OCI-LY7 (cell line): ENCODE results near the gene GSG1L. TPM values are rescaled to one million over a fixed set of nuclear protein-coding genes. Genes with fewer than 3 reads are reported as not detected.

Experiments
- BruUV-seq: library from RNA; stranded (reverse); fragments of 400-500 nt; replicated peaks from 2 replicates; lab custom pipeline; 2021; lab: Mats Ljungman, UMichigan
- CTCF ChIA-PET: fragments of 300-600 bp; sonication (Branson Sonifier 250); formaldehyde crosslinking; loops from one replicate; lab custom pipeline; 2022; ENCODE audit warnings: antibody characterized with exemption; ENCODE audit not compliant: unreplicated experiment; lab: Charles Lee
- POLR2A ChIA-PET: fragments of 300-600 bp; sonication (Branson Sonifier 250); formaldehyde crosslinking; loops from one replicate; lab custom pipeline; 2022; ENCODE audit warnings: antibody characterized with exemption; lab: Charles Lee
- DNase-seq: peaks from one replicate; pipeline ENCODE4 v3.0.0-alpha.2; 2015; ENCODE audit warnings: low spot score
- H2AFZ ChIP-seq: fragments of 200-600 bp; sonication (generic), shearing (Covaris generic); 2 replicates; pipeline ENCODE4 v1.6.1; 2014; ENCODE audit warnings: mild to moderate bottlenecking, antibody characterized with exemption, low read length, moderate library complexity
- H3K27ac ChIP-seq: fragments of 200-600 bp; sonication (generic); 2 replicates; pipeline ENCODE4 v1.5.1; 2014; ENCODE audit warnings: mixed run types, low read depth, mild to moderate bottlenecking, moderate library complexity, low read length, inconsistent platforms; ENCODE audit not compliant: poor library complexity, severe bottlenecking
- H3K36me3 ChIP-seq: fragments of 200-600 bp; sonication (generic); 2 replicates; pipeline ENCODE4 v1.6.1; 2014; ENCODE audit warnings: mild to moderate bottlenecking, antibody characterized with exemption, low read length, moderate library complexity, mixed read lengths; ENCODE audit not compliant: insufficient read depth
- H3K4me1 ChIP-seq: fragments of 200-600 bp; sonication (generic); 2 replicates; pipeline ENCODE4 v1.5.1; 2014; ENCODE audit warnings: mild to moderate bottlenecking, low read length; ENCODE audit not compliant: insufficient read depth, poor library complexity, severe bottlenecking
- H3K4me2 ChIP-seq: fragments of 200-600 bp; sonication (generic); 2 replicates; pipeline ENCODE4 v1.6.1; 2014; ENCODE audit warnings: mild to moderate bottlenecking, low read length
- H3K4me3 ChIP-seq: fragments of 200-600 bp; sonication (generic); 2 replicates; pipeline ENCODE4 v1.5.1; 2014; ENCODE audit warnings: mild to moderate bottlenecking, low read depth, low read length; ENCODE audit not compliant: poor library complexity, severe bottlenecking
- H3K79me2 ChIP-seq: fragments of 200-600 bp; sonication (generic); 2 replicates; pipeline ENCODE4 v1.6.1; 2016; ENCODE audit warnings: low read depth, mild to moderate bottlenecking, low read length, moderate library complexity, mixed read lengths; ENCODE audit not compliant: insufficient read depth
- H3K9me2 ChIP-seq: fragments of 200-600 bp; sonication (generic); 2 replicates; pipeline ENCODE4 v1.6.1; 2016; ENCODE audit warnings: mild to moderate bottlenecking, low read length, mixed read lengths; ENCODE audit not compliant: insufficient read depth
- H3K9me3 ChIP-seq: fragments of 200-600 bp; sonication (generic); 2 replicates; pipeline ENCODE4 v1.6.1; 2014; ENCODE audit warnings: mild to moderate bottlenecking, mixed run types, low read length, mixed read lengths
- H4K20me1 ChIP-seq: fragments of 200-600 bp; sonication (generic); 2 replicates; pipeline ENCODE4 v1.6.1; 2014; ENCODE audit warnings: mild to moderate bottlenecking, antibody characterized with exemption, low read length, moderate library complexity, mixed read lengths; ENCODE audit not compliant: insufficient read depth
- EZH2phosphoT487 ChIP-seq: fragments of 200-600 bp; sonication (generic); IDR thresholded peaks from 2 replicates; pipeline ENCODE4 v1.6.1; 2018; ENCODE audit warnings: low read depth, borderline replicate concordance, mild to moderate bottlenecking, mixed run types, antibody characterized with exemption, low read length, moderate library complexity, mixed read lengths
- intact Hi-C: fragments of 100-400 bp; cut with micrococcal nuclease; formaldehyde crosslinking; loops from one replicate; pipeline ENCODE4 v1.10.0; 2022; ENCODE audit not compliant: unreplicated experiment
- total RNA-seq, 2 experiments: library from RNA; depleted of rRNA in 1 of 2; stranded (reverse); fragments of >200 nt in 1 of 2; shearing (Covaris generic) in 1 of 2; gene quantifications; 2 replicates each; pipeline ENCODE4 v1.2.3, GENCODE V29; 2014 to 2022
- TF ChIP-seq, protein P1 (sequence below): fragments of 200-600 bp; sonication (generic); conservative IDR thresholded peaks from 2 replicates; pipeline ENCODE4 v1.5.1; 2014; ENCODE audit warnings: mild to moderate bottlenecking, antibody characterized with exemption, low read length, moderate library complexity, mixed read lengths

Gene GSG1L
- total RNA-seq, 2 experiments from 2014 or later, result not detected

GRCh38 chr16:28107232-28107631 is 43.7 kb upstream of the GSG1L start:
- BruUV-seq, result no TSS peak
- Histone ChIP-seq H3K9me3 (no peaks in the 10 kb centered on the region), H3K4me2 (no peak overlapping the region), H3K27ac (no peak overlapping the region), H3K36me3 (peaks cover 100% of the 10 kb centered on the region), H3K9me2 (no peaks in the 10 kb centered on the region), H4K20me1 (no peaks in the 10 kb centered on the region), H3K79me2 (no peaks in the 10 kb centered on the region), H3K4me3 (no peak overlapping the region), H3K4me1 (no peaks in the 10 kb centered on the region), H2AFZ (no peak overlapping the region)
- POLR2A ChIA-PET, result no interaction called here
- TF ChIP-seq, protein P1, sequence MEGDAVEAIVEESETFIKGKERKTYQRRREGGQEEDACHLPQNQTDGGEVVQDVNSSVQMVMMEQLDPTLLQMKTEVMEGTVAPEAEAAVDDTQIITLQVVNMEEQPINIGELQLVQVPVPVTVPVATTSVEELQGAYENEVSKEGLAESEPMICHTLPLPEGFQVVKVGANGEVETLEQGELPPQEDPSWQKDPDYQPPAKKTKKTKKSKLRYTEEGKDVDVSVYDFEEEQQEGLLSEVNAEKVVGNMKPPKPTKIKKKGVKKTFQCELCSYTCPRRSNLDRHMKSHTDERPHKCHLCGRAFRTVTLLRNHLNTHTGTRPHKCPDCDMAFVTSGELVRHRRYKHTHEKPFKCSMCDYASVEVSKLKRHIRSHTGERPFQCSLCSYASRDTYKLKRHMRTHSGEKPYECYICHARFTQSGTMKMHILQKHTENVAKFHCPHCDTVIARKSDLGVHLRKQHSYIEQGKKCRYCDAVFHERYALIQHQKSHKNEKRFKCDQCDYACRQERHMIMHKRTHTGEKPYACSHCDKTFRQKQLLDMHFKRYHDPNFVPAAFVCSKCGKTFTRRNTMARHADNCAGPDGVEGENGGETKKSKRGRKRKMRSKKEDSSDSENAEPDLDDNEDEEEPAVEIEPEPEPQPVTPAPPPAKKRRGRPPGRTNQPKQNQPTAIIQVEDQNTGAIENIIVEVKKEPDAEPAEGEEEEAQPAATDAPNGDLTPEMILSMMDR, result no peak
- TF ChIP-seq EZH2phosphoT487, result no peak
- no peak for DNase-seq
- intact Hi-C loops, result no loop called here
- CTCF ChIA-PET, result interaction anchor here (0.6 kb wide), 1 partner anchor 525 kb away, joined by 3 read pairs; no protein-coding TSS in a partner anchor

DNA sequence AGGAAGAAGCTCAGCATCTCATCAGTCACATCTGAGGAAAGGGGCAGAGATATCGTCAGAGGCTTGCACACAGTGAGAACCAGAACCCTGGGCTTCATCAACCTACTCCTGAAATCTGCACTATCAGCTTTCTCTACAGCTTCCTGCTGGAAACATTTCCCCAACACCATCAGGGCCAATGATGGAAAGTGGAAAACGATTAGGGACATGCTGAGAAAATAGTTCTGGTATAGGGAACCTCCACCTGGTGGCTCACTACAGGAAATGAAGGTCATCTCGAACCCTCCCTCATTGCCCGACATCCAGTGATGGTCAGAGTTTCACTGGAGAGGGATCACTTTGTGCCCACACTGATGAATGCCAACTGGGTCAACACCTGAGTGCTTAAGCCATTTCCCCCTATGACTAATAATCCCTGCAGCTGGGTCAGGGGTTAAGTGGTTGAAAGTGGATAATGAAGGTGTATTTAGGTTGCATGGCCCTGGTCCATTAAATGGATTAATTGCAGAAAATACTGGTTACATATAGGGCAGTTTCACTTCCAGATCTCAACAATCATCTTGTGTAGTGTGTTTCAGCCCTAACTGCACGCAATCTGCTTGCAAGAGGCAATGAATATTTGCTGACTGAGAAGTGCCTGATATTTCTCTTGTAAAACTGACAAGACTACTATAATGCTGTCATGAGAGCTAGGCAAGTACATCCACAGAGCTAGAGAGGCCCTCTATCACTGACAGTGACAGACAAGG is 43.1 kb upstream of the GSG1L start:
- intact Hi-C loops, result no loop called here
- Histone ChIP-seq H2AFZ (no peak overlapping the region), H3K9me2 (no peaks in the 10 kb centered on the region), H3K27ac (no peak overlapping the region), H3K4me1 (no peaks in the 10 kb centered on the region), H3K36me3 (peaks cover 100% of the 10 kb centered on the region), H3K9me3 (no peaks in the 10 kb centered on the region), H3K4me3 (no peak overlapping the region), H4K20me1 (no peaks in the 10 kb centered on the region), H3K4me2 (no peak overlapping the region), H3K79me2 (no peaks in the 10 kb centered on the region)
- TF ChIP-seq, protein P1, result no peak
- TF ChIP-seq EZH2phosphoT487, result no peak
- ChIA-PET POLR2A (no interaction called here), CTCF (no interaction called here)
- DNase-seq, result no peak
- no TSS peak for BruUV-seq

- Histone ChIP-seq H3K4me2 (no peak overlapping the region), H3K9me2 (no peaks in the 10 kb centered on the region), H3K4me1 (no peaks in the 10 kb centered on the region), H4K20me1 (no peaks in the 10 kb centered on the region), H3K79me2 (no peaks in the 10 kb centered on the region), H2AFZ (no peak overlapping the region), H3K27ac (no peak overlapping the region), H3K4me3 (no peak overlapping the region), H3K9me3 (no peaks in the 10 kb centered on the region), H3K36me3 (peaks cover 100% of the 10 kb centered on the region)
- intact Hi-C loops, result no loop called here
- BruUV-seq, result no TSS peak
- no peak for DNase-seq
- TF ChIP-seq, protein P1, result no peak
- TF ChIP-seq EZH2phosphoT487, result no peak
- ChIA-PET CTCF (no interaction called here), POLR2A (no interaction called here)
These were observed 42.4 kb upstream of the GSG1L start for GRCh38 chr16:28105954-28106353.
